HAP-1 (cell line): ENCODE data around the gene KCNJ4.
A peak's percentile ranks its signal among the peaks of the same experiment; 100 is the strongest.

Source experiments
- DNase-seq, 2 experiments: peaks; one replicate each; pipeline ENCODE4 v3.0.0-alpha.2; 2016 to 2020; ENCODE audit warnings: low spot score in 2 of 2
- H3K27me3 ChIP-seq: fragments of 250-450 bp; sonication (Bioruptor Pico); 2 replicates; pipeline ENCODE4 v1.5.1; 2020; ENCODE audit warnings: low read depth, mild to moderate bottlenecking, moderate library complexity
- H3K36me3 ChIP-seq: fragments of 250-450 bp; sonication (Bioruptor Pico); replicated peaks from 2 replicates; pipeline ENCODE4 v1.5.1; 2020; ENCODE audit warnings: mild to moderate bottlenecking
- H3K4me1 ChIP-seq: fragments of 250-450 bp; sonication (Bioruptor Pico); 2 replicates; pipeline ENCODE4 v1.5.1; 2020; ENCODE audit warnings: mild to moderate bottlenecking
- H3K4me3 ChIP-seq: fragments of 250-450 bp; sonication (Bioruptor Pico); 2 replicates; pipeline ENCODE4 v1.5.1; 2020; ENCODE audit warnings: mild to moderate bottlenecking, moderate library complexity
- H3K9me3 ChIP-seq: fragments of 250-450 bp; sonication (Bioruptor Pico); 2 replicates; pipeline ENCODE4 v1.5.1; 2020; ENCODE audit warnings: mild to moderate bottlenecking, moderate library complexity
- in situ Hi-C: fragments of 300-500 bp; cut with MboI; formaldehyde crosslinking; loops from 3 replicates; pipeline ENCODE4 v1.14.3; 2020; ENCODE audit warnings: low sequenced_read_pairs, inconsistent platforms, mixed read lengths

The KCNJ4 gene

DNA sequence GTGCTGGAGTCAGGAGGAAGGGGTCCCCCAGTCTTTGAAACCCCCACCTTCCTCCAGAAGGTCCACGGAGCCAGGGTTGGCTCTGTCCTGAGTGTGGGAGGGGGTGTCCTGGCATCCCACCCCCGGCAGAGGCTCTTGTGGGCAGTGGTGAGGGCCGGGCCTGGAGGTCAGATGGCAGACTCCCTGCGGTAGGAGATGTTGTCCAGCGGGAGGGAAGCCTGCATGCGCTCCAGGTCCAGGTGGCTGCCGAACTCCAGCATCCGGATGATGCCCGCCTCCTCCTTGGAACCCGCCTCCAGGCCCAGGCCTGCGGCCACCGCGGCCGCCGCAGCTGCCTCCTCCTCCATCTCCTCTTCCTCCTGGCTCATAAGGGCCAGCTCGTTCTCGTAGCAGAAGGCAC lies 28.4 kb downstream of the KCNJ4 start:
- Histone ChIP-seq H3K27me3 (no peaks in the 10 kb centered on the region), H3K36me3 (no peaks in the 10 kb centered on the region), H3K4me1 (no peaks in the 10 kb centered on the region), H3K4me3 (no peak overlapping the region), H3K9me3 (no peaks in the 10 kb centered on the region)
- in situ Hi-C loops: no loop called here
- DNase-seq: no peak

DNA sequence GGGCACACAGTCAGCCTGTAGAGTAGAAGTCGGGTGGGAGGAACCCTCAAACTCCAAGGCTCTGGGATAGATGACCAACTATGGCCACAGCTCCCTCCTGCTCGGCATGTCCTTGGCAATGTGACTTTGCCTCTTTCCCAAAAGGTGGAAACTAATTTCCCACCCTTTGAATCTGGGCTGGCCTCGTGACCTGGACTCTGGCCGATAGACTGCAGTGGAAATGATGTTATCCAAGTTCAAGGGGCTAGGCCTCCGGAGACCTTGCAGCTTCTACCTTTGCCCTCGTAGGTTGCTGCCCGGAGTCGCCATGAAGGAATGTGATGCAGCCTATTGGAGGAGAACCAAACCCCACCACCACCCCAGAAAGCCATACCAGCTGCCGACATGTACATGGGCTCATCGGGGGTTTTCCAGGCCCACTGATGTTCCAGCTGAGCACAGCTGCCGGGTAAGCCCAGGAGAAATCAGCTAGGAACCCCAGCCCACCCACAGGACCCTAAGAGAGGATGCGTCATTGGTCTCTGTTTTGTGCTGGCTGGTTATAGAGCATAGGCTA lies 30.4 kb downstream of the KCNJ4 start:
- no peaks in the 10 kb centered on the region for H3K27me3 ChIP-seq
- no peaks in the 10 kb centered on the region for H3K4me1 ChIP-seq
- no peaks in the 10 kb centered on the region for H3K9me3 ChIP-seq
- in situ Hi-C loops: no loop called here
- no peaks in the 10 kb centered on the region for H3K36me3 ChIP-seq
- DNase-seq: no peak
- H3K4me3 ChIP-seq: no peak overlapping the region

DNA sequence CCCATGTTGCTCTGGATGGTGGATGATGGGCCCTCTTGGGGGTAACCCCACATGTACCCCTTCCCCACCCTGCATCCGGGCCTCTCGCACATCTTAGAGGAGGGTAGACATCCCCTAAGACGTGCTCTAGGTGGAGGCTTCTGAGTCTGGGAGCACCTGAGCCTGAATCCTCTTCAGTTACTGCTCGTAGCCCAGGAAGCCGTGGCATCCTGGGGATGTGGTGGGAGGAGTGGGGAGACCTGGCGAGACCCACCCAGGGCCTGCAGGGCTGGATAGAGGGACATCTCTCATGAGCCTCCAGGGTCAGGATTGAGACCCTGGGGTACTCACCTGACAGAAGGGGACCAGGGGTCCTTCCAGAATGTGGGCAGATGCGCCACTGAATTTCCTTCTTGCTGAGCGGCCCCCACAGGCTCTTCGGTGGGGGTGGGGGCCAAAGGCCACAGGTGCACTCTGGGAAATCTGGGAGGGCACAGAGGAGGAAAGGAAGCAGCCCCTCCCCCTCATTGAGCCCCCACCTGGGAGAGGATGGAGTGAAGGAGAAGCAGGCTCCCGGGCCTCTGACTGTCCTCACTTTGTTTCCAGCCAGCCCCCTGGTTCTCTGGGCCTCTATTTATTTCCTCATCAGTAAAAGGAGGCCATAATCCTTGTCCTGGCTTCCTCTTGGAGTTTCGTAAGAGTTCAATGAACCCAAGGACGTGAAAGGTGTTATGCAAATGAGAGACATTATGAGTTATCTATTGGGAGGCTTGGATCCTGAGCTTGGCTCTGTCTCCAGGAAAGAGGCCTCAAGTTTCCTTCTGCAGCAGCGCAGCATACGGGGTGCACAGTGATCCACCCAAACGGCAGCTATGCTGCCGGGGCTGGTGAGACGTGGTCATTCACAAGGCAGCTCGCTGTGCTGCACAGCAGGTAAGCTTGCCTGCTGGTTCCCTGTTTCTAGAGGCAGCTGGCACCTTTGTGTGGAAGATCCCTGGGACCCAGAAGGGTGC lies 31.2 kb downstream of the KCNJ4 start:
- H3K27me3 ChIP-seq: no peaks in the 10 kb centered on the region
- H3K9me3 ChIP-seq: no peaks in the 10 kb centered on the region
- H3K4me1 ChIP-seq: no peaks in the 10 kb centered on the region
- H3K4me3 ChIP-seq: no peak overlapping the region
- no peak for DNase-seq
- in situ Hi-C loops: no loop called here
- no peaks in the 10 kb centered on the region for H3K36me3 ChIP-seq

DNA sequence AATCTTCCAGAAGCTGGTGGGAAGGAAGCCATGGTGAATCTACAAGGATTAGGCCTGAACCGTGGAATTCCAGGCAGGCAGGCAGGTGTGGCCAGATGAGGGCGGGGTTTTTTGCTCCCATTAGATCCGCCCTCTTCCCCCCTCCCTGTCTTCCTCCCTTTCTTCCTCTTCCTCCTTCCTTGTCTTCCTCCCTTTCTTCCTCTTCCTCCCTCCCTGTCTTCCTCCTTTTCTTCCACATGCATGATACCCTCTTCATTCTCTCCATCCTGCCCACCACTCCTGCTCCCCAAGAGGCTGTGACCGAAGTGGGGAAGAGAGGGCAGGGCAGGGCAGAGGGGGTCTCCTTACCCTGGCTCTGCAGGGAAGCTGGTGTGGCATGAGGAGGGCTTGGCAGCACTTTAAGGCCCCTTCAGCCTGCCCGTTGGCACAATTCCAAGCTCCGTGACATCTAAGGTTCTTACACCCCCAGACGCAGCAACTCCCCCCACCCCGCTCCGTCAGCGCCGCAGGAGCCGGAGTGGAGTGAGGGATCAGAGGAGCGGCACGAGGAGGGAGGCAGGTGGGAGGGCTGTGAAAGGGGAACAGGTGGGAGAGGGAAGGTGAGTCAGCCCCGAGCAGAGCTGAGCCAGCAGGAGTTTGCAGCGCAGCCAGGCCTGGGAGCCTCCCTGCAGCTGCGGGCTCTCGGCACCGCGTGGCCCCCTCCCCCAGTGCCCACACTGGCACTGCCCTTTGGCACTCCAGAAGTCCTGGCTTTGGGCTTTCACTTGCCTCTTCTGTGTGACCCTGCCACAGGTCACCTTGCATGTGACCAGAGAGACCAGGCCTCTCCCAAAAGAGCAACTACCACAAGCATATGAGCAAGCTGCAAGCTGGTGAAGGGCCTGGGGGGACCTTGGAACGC lies 32.1 kb downstream of the KCNJ4 start:
- Histone ChIP-seq H3K4me3 (no peak overlapping the region), H3K9me3 (no peaks in the 10 kb centered on the region), H3K27me3 (no peaks in the 10 kb centered on the region), H3K4me1 (no peaks in the 10 kb centered on the region), H3K36me3 (no peaks in the 10 kb centered on the region)
- in situ Hi-C loops: no loop called here
- peak in 1 of 2 experiments; percentile 47 for DNase-seq

DNA sequence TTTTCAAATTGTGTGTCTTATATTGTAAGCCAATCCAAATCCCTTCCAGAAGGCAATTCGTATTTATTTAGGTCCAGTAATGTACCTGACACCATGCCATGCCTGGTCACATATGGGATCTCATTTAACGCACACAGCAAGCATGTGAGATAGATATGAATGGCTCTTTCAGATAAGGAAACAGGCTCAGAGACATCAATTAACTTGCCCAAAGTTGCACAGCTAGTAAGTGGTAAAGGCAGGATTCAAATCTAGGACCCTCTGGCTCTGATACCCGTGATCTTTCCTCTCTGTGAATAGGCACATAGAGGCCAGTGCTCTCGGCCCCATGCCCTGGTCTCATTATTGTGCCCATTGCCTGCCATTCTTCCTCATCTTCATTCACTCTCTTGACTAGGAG lies 34.3 kb downstream of the KCNJ4 start:
- Histone ChIP-seq H3K27me3 (no peaks in the 10 kb centered on the region), H3K4me3 (no peak overlapping the region), H3K36me3 (no peaks in the 10 kb centered on the region), H3K4me1 (no peaks in the 10 kb centered on the region), H3K9me3 (no peaks in the 10 kb centered on the region)
- DNase-seq: no peak
- in situ Hi-C loops: no loop called here

DNA sequence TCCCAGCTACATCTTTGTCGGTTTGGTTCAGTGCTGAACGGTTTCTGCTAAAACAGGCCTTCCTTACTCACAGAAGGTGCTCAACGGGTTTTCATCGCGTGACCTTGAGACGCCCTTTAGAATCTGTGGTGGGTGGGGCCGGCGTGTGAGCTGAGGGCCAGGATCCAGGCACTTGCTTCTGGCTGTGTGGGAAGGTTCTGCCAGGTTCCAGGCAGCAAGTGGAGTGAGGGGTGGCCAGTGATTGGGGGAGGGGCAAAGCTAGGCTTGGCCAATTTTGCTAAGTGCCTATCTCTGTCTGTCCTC lies 35.2 kb downstream of the KCNJ4 start:
- no peaks in the 10 kb centered on the region for H3K4me1 ChIP-seq
- H3K4me3 ChIP-seq: no peak overlapping the region
- DNase-seq: no peak
- in situ Hi-C loops: no loop called here
- no peaks in the 10 kb centered on the region for H3K9me3 ChIP-seq
- no peaks in the 10 kb centered on the region for H3K27me3 ChIP-seq
- no peaks in the 10 kb centered on the region for H3K36me3 ChIP-seq

DNA sequence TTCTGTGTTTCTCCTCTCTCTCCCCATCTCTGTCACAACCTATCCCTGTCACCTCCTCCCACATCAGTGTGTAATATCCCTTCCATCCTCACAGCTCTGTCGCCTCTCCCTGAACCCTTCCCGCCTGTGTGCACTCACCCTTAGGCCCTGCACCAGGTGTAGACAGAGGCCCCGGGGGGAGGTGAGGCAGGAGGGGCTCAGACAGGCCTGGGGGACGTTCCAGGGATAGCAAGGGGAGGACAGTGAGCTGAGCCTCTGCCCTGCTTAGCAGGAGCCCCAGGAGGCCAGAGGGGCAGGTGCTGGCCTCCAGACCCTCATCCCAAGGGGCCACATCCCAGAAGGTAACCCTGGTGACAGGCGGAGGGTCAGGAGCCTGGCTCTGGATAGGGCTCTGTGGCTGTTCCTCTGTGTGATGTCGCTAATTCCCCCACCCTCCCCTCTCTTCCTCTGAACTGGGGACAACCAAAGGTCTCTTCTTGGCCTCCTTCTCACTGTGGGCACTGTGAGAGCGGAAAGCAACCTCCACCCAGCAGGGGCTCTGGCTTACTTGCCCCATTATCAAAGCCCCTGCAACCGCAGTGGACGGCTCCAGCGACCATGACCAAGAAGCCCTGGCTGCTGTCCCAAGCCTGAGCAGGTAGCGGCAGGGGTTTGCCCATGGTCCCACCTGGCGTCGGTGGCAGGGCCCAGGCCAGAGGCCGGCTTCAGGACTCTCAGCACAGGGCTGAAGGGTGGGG lies 35.7 kb downstream of the KCNJ4 start:
- H3K9me3 ChIP-seq: no peaks in the 10 kb centered on the region
- H3K4me1 ChIP-seq: no peaks in the 10 kb centered on the region
- no peaks in the 10 kb centered on the region for H3K27me3 ChIP-seq
- H3K36me3 ChIP-seq: no peaks in the 10 kb centered on the region
- no peak for DNase-seq
- H3K4me3 ChIP-seq: no peak overlapping the region
- in situ Hi-C loops: no loop called here

DNA sequence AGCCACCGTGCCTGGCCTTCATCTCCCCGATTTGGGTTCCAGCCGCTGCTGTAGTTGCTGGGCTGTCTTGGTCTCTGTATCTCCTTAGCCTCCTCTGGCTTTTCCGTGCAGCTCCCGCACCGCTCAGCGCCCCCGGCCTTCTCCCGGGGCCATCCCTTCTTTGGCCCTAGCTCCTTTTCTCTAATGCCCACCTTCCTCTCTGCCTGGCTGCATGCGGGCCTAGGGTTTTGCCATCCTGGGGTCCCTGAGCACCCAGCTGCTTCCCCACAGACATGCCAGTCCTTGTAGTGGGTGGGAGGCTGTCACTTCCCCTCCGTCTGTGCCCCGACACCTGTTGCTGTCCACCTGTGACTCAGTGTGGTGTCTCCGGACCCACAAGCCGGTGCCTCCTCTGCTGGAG lies 36.4 kb downstream of the KCNJ4 start:
- H3K4me1 ChIP-seq: no peaks in the 10 kb centered on the region
- in situ Hi-C loops: no loop called here
- H3K4me3 ChIP-seq: no peak overlapping the region
- no peak for DNase-seq
- no peaks in the 10 kb centered on the region for H3K36me3 ChIP-seq
- H3K27me3 ChIP-seq: no peaks in the 10 kb centered on the region
- no peaks in the 10 kb centered on the region for H3K9me3 ChIP-seq

DNA sequence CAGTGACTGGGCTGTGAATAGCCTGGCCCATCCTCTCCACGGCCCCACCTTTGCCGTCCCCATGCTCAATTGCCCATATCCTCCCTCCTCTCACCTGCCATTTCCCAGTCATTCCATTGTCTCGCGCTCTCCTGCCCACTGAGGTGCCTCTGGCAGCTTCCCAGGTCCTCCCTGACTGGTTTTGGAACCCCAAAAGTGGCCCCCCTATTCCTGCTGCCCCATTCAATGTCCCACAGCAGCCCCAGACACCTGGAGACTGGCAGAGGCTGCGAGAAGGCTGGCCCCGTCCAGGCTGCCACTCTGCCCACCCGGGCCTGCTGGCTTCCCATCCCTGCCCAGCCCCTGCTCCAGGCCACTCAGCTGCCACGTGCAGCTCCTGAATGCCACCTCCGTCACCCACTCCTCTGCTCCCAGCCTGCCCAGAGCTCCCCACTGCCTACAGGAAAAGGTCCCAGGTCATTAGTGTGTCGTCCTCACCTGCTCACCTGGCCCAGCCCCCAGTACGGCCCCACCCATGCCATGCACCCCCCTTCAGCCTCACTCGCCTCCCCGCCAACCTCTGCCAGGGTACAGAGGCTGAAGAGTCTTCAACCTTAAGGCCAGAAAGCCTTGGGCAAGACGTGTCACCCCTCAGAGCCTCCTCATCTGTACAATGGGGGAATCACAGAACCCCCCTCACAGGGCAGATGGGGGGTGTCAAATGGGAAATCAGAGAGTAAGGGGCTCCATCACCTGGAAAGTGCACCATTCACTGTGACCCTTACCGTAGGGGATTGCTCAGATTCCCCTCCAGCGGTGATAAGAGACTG lies 37.5 kb downstream of the KCNJ4 start:
- no peak overlapping the region for H3K4me3 ChIP-seq
- H3K27me3 ChIP-seq: no peaks in the 10 kb centered on the region
- H3K36me3 ChIP-seq: no peaks in the 10 kb centered on the region
- H3K4me1 ChIP-seq: 0 out of 2 replicates have a peak, but pooled peaks cover 2% of the 10 kb centered on the region
- no peaks in the 10 kb centered on the region for H3K9me3 ChIP-seq
- in situ Hi-C loops: no loop called here
- no peak for DNase-seq

DNA sequence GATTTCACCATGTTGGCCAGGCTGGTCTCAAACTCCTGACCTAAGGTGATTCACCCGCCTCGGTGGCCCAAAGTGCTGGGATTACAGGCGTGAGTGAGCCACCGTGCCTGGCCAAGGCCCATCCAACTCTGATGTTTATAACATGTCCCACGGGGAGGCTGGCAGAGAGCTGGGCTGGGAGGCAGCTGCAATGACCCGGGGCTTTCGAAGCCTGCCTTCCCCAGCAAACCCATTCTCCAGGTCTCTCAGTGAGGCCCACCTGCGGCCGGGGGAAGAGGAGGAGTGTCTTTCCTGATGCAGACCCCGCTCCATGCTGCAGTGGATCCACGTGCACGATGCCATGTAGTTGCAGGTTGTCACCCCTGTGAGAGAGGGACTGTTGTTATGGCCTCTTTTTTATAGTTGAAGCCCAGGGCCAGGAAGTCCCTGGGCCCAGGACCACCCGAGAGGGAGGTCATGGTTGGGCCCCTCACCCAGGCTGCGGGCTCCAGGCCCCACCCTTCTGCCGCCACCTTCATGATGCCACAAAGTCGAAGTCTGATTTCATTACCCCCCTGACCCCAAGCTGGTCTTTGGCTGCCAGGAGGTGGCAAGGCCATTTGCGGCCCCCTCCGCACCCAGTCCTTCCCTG lies 38.3 kb downstream of the KCNJ4 start:
- Histone ChIP-seq H3K9me3 (no peaks in the 10 kb centered on the region), H3K4me3 (no peak overlapping the region), H3K4me1 (0 out of 2 replicates have a peak, but pooled peaks cover 2% of the 10 kb centered on the region), H3K27me3 (no peaks in the 10 kb centered on the region), H3K36me3 (no peaks in the 10 kb centered on the region)
- DNase-seq: no peak
- in situ Hi-C loops: no loop called here

DNA sequence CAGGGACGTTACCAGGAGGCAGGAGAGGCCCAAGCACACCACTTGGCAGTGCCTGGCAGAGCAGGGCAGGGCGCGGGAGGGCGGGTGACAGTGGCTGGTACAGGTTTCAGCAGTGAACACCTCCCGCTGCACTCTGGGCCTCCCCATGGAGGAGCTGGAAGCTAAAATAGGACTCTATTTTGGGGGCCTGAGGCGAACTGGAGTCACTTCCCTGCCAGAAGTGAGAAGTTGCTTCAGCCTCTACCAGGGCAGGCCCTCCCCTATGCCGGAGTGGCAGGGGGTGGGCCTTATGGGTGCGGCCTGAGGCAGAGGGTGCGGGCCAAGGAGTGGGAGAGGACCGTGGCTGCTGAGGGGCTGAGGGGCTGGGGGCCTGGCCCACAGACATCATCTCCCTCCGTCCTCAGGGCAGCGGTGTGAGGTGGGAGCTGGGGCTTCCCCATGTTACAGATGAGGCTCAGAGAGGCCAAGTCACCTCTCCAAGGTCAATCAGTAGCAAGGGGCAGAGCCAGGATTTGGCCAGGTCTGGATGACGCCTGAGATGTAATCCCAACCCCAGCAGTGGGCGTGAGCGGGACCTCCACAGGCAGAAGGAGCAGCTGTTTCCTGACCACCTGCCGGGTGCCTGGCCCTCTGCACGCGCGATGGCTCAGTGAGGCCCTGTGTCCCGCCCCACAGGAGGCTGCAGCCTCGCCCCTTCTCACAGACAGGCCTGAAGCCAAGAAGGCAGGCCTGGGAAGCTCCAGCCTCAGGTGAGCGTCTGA lies 39.3 kb downstream of the KCNJ4 start:
- Histone ChIP-seq H3K4me3 (no peak overlapping the region), H3K36me3 (no peaks in the 10 kb centered on the region), H3K9me3 (peaks cover 3% of the 10 kb centered on the region; the same call in 1 of the 2 replicates), H3K4me1 (0 out of 2 replicates have a peak, but pooled peaks cover 2% of the 10 kb centered on the region), H3K27me3 (no peaks in the 10 kb centered on the region)
- in situ Hi-C loops: no loop called here
- DNase-seq: no peak

DNA sequence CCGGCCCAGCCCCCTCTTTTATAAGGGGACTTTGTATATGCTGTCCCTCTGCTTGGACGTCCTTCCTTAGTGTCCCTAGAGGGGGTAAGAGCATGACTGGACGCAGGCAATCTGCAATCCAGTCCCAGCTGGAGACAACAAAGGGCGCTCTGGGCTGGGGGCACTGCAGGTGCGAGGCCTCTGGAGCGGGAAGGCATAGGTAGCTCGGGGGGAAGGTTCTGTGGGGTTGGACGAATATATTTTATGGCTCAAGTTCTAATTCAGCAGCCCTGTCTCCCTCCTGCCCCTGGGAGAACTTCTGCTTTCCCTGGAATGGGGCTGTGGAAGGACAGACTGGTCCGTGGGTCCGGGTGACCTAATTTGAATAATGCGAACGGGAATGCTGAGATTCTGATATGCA lies 40.0 kb downstream of the KCNJ4 start:
- Histone ChIP-seq H3K4me3 (no peak overlapping the region), H3K9me3 (peaks cover 6% of the 10 kb centered on the region; the same call in 1 of the 2 replicates), H3K36me3 (no peaks in the 10 kb centered on the region), H3K27me3 (no peaks in the 10 kb centered on the region), H3K4me1 (0 out of 2 replicates have a peak, but pooled peaks cover 2% of the 10 kb centered on the region)
- DNase-seq: no peak
- in situ Hi-C loops: no loop called here
